Stimulated activated CD4-positive, alpha-beta T cell treated with anti-CD3 and anti-CD28 coated beads, Interleukin-1b, Interleukin-23, amount 100 ng/mL, for 24 hours (primary cell): ENCODE results near the gene KLHDC7B.

ENCODE experiments used
- DNase-seq, 4 experiments: peaks; one replicate each; pipeline ENCODE4 v3.0.0-alpha.2; 2020; ENCODE audit warnings: low read depth in 4 of 4, low spot score in 1 of 4

KLHDC7B gene

DNA sequence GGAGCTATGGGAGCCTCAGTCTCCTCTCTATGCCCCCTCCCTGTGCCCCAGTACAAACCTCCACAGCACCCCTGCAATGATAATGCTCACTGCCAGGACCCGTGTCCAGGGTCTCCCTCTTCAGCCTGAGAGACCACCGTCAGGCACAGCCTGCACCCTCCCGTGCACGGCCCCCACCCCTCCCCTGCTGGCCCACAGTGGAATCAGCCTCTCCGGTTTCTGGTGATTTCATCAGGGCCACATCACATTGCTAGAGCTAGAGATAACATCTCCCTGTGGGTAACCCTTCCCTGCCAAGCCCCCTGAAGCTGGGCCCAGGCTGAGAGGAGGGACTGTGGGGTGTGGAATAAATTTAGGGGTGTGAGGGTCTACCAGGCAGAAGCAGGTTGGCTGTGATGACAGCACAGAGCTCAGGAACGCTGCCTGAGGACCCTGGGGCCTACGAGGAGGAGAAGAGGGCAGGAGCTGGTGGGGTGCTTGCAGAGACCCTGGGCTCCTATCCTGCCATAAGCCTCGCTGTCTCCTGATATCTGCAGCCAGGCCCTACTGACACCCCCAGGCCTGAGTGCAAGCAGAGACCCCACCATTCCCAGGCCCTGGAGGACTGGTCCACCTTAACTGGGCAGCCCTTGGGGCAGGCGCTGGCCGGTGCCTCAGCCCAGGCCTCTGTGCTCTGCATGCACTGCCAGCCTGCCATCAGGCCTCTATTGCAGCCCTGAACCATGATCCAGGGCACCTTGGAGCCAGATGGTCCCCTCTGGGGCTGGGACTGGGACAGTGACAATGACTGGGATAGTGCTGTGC lies at the start of gene KLHDC7B:
Gene KLHDC7B, plus strand, starts transcription at position 378 of the 804 bp plus-strand sequence. Its CDS starts 345 bp downstream, at position 723.
- DNase-seq = no peak

DNA sequence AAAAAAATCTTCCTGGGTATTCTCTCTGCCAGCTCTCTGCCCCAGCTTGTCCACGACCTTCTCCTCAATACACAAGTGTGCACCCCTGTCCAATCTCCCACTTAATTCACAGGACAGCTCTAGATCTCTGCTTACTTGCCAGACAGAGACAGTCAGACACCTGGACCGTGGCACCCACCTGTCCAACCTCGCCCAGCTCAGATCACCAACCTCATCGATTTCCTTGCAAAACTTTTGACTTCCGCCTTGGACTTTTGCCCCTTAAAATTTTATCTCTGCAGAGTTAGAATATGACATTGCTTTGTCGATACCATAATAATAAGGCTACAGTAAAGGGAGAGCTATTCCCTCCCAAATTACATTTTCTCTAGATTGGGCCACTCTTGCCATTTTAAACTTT lies 48.6 kb upstream of the KLHDC7B start:
- DNase-seq = no peak

DNA sequence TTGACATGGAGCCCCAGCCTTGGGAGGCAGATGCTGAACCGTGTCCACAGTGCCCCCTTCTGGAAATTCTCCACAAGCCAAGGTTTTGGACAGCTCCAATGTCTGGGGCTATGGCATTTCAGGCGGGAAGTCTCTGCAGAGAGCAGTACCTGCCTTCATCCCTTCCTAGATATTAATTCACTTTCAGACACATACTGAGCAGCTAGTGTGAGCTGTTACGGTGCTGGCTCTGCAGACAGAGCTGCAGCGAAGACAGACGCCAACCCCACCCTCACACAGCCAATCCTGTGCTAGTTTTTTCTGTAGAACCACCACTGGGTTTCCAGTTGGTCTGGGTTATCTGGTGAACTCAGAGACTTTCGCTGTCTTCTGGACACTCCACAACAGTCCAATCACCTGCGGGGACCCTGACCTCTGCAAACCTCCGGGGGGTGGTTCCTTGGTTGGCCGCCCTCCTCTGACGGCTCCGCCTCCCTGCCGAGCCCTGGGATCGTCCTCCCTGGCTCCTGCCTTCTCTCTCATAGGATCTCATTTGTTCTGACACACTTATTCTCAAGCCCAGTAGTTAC lies 47.3 kb upstream of the KLHDC7B start:
- peak; percentile 31 to 50 (median 44) for DNase-seq

DNA sequence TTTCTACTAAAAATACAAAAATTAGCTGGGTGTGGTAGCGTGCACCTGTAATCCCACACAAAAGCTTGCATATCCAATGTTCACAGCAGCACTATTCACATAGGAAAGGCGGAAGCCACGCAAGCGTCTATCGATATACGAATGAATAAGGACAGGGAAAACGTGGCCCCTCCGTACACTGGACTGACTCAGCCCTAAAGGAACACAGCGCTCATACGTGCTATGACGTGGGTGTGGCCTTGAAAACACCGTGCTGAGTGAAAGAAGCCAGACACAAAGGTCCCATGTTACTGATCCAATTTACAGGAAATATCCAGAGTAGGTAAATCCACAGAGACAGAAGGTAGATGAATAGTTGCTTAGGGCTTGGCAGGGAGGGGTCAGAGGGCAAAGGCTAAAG lies 45.2 kb upstream of the KLHDC7B start:
- DNase-seq = no peak

DNA sequence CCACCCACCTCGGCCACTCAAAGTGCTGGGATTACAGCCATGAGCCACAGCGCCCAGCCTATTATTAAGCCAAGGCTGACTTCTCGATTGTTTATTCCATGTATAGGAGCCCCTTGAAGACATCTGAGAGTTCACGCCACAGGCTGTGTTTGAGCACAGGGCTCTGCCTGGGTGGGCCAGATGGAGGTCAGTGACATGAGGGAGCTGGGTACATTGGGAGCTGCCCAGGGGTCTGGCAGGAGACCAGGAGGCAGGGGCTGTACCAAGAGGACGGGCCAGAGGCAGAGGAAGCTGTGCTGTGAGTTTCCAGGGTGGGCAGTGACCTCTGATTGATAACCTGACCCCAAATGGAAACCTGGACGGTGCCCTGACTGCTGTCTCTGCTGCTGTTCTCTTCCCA lies 43.6 kb upstream of the KLHDC7B start:
- no peak for DNase-seq

DNA sequence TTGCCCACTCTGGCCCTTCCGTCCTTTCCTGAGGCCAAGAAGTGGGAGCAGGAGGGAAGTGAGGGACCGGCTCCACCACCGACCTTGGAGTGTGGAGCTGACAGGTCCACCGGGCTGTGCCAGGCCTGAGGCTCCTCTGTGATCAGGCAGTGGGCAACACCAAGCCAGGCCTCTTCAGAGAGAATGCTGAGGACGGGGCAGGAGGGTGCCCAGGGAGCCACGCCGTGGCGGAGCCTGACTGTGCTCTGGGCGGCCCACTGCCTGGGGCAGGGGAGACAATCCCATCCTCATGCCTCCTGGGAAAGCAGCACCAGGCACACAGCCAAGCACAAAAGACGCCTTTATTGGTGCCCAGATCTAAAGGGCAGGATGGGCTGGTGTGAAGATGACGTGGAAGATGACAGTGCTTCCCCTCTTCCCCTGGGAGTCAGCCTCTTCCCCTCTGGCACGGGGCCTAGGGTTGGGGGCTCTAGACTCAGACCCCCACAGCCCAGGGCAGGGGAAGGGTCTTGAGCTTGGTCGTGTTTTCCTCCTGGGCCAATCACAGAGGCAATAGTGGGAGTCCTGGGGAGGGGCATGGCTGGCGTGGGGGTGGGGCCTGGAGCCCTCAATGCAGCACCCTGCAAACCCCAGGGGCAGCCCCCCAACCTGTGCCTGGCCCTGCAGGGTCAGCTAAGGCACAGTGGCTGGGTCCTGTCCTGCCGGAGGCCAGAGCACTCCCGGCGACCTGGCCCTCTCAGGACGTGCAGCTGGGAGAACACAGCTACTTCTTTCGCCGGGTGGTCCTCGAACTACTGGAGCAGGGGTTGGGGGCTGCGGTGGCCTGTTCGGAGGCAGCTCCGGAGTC lies 42.8 kb upstream of the KLHDC7B start:
- DNase-seq = no peak

DNA sequence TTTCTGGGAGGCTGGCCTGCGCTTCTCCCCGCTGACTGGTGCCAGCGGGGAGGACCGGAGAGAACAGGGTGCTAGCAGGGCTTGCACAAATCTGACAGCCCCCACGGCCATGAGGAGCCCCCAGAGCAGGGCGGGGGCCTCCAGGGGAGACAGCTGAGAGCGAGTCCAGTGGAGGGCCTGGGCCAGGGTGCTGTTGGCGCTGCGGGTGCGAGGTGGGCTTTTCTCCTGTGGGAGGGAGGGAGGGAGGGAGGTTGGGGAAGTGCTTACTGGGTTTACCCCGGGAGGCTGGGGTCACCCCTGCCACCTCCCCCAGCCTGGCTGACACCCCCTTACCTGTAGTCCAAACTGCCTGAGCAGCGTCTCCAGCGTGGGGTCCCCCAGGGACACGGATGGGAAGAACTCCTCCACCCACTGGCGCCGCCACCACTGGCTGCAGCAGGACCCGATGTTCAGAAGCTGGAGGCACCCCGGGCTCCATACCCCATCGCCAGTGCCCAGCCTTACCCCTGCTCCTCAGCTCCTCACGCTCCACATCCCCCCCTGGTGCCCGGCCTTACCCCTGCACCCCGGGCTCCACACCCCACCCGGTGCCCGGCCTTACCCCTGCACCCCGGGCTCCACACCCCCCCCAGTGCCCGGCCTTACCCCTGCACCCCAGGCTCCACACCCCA lies 42.1 kb upstream of the KLHDC7B start:
- no peak for DNase-seq

DNA sequence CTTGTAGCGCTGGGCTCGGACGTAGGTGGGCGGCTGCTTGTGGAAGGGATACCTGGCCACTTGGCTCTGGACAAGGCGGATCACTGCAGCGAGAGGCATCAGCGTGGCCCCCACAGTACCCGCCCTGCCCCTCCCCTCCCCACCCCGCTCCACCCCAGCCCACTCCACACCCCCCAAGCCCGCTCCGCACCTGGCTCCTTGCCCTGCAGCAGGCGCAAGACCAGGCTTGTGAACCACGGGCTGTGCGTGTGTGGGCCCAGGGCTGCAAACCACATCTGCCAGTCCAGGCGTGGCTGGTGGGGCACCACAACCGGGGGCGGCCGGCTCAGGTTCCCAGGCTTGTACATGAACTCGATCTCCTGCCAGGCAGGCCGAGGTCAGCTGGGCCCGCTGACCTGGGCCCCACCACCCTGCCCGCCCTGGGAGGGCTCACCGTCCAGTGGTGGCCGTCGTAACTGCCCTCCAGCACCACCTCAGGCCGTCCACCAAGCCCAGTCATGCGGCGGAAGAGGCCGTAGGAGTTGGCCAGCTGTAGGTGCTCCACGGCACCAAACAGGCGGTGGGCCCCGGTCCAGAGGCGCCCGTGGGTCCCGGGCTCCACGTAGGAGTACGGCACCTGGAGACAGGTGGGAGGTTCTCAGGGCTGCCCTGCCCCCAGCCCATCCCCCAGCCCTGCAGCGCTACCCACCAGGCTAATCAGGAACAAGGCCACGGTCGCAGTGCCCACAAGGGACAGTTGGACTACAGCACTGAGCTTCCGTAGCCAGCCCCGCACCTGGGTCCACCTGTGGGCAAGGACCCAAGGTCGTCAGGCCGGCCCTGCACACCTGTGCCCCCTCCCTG lies 41.1 kb upstream of the KLHDC7B start:
- DNase-seq = no peak

DNA sequence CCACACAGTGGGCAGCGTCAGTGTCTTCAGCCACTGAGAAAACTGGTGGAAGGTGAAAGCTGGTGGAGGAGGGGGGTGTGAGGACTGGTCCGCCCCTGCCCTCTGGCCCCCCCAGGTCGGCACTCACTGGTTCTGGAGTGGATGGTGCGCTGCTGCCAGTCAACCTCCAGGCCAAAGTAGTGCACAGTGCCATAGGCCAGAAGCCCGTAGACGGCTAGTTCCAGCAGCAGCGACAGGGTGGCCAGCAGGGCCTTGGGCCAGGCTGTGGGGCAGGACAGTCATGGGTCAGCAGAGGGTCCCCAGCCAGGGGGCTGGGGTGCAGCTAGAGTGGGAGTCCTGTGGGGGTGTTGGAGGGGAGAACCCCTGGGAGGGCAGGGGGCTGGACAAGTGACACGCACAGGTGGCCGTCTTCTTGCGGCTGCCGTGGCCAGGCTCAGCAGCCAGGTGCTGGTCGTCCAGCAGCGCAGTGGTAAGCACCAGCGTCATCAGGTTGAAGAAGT lies 40.4 kb upstream of the KLHDC7B start:
- DNase-seq = no peak

DNA sequence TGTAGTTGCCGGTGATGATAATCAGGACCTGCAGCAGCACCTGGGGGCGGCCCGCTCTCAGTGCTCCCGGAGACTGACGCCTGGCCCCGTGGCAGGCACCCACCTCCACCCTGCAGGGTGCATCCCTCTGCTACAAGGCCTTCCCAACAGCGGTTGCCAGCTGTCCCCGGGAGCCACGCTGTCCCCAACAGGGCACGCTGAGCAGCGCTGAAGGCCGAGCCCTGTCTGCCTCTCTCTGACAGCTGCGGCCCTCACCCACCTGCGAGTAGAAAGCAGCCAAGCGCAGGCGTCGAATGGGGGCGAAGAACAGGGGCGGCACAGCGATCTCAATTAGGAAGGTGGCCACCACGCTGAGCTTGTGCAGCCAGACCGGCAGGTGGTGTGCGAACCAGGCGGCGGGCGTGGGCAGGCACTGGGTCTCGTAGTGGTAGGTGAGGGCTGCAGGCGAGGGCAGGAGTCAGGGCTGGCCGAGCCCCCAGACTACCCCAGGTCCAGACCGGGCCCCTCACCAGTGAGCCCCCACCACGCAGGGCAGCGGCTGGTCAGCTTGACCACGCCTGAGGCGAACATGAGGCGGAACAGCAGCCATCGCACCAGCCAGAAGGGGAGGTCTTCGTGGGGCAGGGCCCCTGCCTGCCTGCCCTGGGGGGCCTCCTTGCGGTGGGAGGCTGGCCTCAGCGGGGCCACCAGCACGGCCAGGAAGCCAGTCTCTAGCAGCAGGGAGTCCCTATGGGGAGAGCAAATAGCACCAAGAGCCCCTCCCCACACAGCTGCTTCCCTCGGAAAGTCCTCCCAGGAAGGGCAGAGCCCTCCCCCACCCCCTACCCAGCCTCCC lies 39.7 kb upstream of the KLHDC7B start:
- no peak for DNase-seq

DNA sequence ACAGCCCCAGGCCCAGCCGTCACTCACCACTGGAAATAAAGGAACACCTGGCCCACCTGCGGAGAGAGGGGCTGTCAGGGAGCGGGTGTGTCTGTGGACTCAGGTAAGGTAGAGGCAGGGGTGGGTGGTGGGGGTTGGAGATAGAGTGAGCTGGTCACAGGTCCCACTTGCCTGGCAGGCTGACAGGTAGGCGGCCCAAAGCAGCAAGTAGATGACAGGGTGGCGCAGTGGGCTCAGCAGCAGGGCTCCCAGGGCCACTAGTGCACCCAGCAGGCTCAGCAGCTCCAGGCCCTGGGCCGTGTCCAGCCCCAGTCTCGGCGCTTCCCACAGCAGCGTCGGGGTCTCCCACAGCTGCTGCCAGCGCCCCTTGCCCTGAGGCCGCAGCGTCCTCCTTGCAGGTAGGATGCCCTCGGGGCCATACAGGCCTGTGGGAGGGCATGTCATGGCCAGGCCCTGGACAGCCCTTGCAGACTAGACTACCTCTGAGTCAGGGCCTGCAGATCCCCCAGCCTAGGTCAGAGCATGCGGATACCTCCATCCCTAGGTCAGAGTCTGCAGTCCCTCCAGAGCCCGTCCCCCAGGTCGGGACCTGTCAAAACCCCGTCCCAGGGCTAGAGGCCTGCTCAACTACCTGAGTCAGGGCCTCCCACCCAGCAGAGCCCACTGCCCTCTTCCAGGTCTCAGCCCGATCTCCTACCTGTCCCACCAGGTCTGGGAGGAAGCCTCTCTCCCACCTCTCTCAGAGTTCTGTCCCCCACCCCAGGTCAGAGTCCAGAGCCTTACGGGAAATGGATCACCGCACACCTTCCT lies 38.9 kb upstream of the KLHDC7B start:
- DNase-seq = no peak

DNA sequence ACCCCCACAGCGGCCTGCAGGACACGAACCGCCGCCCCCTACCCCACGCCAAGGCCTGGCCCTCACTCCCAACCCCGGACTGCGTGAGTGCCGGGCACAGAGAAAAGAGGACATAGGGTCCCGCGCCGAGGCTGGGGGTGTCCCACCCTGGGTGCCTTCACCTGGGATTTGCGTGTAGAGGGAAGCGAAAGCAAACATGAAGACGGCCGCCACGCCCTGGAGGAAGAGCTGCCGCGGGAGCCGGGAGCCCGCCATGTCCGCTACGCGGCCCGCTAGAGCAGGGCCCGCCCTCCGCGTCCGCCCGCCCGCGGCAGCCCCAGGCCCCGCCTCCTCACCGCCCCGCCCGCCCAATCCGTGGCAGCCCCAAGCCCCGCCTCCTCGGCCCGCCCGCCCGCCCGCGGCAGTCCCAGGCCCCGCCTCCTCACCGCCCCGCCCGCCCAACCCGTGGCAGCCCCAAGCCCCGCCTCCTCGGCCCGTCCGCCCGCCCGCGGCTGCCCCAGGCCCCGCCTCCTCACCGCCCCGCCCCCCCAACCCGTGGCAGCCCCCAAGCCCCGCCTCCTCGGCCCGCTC lies 38.2 kb upstream of the KLHDC7B start, which contains the start of gene LMF2:
Gene LMF2, minus strand, starts transcription at position 282 of the 570 bp plus-strand sequence. Its CDS starts 27 bp downstream, at position 255.
- peak; percentile 86 to 96 (median 88) for DNase-seq

DNA sequence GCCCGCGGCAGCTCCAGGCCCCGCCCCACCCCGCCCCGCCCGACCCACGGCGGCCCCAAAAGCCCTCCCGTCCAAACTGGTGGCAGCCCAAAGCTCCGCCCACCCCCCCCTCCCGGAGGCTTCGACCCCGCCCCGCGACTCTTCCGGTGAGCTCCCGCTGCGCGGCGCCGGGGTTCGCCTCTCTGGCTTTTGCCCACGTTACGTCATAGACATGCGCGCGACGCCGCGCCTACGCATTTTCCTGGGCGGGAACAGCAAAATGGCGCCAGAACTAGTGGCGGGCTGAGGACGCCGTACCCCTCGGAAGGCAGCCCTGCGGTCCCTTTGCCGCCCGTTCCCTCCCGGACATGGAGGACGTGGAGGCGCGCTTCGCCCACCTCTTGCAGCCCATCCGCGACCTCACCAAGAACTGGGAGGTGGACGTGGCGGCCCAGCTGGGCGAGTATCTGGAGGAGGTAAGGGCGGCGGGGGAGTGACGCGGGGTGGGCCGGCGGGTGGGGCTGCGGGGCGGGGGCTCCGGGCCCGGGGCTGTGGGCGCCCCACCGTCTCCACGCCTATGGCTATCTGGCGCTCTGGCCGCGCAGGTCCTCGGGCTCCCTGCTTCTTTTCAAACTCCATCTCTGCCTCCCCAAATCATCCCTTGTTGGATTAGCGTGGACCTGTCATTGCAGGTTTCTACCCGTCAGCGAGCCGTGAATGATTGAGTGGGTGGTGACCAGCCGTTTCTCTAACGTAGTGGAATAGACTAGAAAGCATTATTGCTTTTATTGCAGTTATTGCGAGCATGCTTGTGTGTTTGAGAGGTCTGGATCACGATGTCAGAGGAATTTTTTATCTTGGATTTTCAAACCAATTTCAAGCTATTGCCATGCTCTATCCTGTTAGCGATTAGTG lies 37.5 kb upstream of the KLHDC7B start, which contains the start of gene NCAPH2:
Gene NCAPH2, plus strand, starts transcription at position 234 of the 894 bp plus-strand sequence. Its CDS starts 114 bp downstream, at position 348.
- DNase-seq = peak in 3 of 4 experiments; percentile 96 to 98 (median 96)

DNA sequence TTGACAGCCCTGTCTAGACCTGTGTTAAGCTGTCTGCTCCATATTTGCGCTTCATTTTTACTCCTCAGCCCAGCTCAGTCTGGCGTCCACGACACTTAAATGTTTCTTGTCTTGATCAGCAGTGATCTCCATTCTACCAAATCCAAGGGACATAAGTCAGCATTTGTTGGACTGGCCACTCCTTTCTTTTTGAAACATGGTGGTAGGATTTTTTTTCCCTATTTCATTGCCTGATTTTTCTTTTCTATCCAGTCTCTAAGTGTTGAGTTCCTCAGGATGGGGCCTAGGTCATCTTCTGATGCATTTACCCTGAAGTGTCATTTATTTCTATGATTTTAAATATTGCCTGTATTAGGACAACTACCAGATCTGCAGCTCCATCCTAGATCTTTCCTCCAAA lies 36.8 kb upstream of the KLHDC7B start:
- DNase-seq = no peak

DNA sequence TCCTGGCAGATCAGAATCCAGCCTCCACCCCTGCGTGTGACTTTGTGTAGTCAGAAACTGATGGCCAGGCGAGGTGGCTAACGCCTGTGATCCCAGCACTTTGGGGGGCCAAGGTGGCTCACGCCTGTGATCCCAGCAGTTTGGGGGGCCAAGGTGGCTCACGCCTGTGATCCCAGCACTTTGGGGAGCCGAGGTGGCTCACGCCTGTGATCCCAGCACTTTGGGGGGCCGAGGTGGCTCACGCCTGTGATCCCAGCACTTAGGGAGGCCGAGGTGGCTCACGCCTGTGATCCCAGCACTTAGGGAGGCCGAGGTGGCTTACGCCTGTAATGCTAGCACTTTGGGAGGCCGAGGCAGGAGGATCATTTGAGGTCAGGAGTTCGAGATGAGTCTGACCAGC lies 32.5 kb upstream of the KLHDC7B start:
- no peak for DNase-seq

DNA sequence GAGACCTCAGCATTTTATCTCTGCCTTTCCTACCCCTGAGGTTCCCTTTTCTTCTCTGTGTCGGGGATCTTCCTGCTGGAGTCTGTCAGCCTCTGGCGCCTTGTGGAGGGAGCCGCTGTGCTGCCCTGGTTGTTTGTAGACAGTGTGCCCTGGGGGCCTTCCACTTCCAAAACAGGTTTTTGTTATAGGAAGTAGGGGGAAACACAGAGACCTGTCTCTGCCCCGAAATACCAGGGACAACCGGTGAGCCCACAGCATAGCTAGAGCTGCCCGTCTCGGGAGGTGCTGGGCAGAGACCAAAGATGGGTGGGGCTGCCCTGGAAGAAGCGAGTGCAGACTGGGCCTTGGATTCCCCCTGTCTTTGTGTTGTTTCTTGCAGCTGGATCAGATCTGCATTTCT lies 29.6 kb upstream of the KLHDC7B start:
- no peak for DNase-seq

DNA sequence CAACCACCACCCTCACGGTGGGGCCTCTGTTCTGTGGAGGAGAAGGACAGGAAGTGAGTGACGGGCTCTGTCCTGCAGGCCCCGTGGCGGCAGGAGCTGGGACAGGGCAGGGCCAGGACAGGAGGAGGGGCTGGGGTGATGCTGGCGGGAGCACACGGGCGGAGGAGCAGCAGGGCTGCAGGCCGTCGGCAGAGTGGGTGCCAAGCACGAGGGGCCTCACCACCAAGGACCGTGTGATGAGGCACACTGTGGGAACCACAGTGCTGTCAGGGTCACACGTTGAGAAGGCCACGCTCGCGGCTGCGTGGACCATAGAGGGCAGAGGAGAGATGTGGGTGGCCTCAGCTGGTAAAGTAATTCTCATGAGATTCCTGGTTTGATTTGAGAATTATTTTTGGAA lies 28.8 kb upstream of the KLHDC7B start:
- no peak for DNase-seq
